ENCODE data around the gene NOG.

GRCh38 chr17:56608944-56609343, 15.4 kb downstream of the NOG start:
- no peak for TF ChIP-seq ZBTB49 (CRISPR knock-in tag; IDR thresholded peaks at IDR 0.05; ENCODE audit: borderline replicate concordance)
- no peak for TF ChIP-seq KLF6 (CRISPR knock-in tag; IDR thresholded peaks at IDR 0.05; ENCODE audit: borderline replicate concordance)
- TF ChIP-seq, protein P1, sequence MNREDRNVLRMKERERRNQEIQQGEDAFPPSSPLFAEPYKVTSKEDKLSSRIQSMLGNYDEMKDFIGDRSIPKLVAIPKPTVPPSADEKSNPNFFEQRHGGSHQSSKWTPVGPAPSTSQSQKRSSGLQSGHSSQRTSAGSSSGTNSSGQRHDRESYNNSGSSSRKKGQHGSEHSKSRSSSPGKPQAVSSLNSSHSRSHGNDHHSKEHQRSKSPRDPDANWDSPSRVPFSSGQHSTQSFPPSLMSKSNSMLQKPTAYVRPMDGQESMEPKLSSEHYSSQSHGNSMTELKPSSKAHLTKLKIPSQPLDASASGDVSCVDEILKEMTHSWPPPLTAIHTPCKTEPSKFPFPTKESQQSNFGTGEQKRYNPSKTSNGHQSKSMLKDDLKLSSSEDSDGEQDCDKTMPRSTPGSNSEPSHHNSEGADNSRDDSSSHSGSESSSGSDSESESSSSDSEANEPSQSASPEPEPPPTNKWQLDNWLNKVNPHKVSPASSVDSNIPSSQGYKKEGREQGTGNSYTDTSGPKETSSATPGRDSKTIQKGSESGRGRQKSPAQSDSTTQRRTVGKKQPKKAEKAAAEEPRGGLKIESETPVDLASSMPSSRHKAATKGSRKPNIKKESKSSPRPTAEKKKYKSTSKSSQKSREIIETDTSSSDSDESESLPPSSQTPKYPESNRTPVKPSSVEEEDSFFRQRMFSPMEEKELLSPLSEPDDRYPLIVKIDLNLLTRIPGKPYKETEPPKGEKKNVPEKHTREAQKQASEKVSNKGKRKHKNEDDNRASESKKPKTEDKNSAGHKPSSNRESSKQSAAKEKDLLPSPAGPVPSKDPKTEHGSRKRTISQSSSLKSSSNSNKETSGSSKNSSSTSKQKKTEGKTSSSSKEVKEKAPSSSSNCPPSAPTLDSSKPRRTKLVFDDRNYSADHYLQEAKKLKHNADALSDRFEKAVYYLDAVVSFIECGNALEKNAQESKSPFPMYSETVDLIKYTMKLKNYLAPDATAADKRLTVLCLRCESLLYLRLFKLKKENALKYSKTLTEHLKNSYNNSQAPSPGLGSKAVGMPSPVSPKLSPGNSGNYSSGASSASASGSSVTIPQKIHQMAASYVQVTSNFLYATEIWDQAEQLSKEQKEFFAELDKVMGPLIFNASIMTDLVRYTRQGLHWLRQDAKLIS (CRISPR knock-in tag; IDR thresholded peaks at IDR 0.05), result no peak
- TF ChIP-seq, protein P2, sequence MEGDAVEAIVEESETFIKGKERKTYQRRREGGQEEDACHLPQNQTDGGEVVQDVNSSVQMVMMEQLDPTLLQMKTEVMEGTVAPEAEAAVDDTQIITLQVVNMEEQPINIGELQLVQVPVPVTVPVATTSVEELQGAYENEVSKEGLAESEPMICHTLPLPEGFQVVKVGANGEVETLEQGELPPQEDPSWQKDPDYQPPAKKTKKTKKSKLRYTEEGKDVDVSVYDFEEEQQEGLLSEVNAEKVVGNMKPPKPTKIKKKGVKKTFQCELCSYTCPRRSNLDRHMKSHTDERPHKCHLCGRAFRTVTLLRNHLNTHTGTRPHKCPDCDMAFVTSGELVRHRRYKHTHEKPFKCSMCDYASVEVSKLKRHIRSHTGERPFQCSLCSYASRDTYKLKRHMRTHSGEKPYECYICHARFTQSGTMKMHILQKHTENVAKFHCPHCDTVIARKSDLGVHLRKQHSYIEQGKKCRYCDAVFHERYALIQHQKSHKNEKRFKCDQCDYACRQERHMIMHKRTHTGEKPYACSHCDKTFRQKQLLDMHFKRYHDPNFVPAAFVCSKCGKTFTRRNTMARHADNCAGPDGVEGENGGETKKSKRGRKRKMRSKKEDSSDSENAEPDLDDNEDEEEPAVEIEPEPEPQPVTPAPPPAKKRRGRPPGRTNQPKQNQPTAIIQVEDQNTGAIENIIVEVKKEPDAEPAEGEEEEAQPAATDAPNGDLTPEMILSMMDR (IDR thresholded peaks at IDR 0.05 in 2 of 3, conservative IDR thresholded peaks at IDR 0.05 in 1 of 3; ENCODE audit: insufficient read depth in 2 of 3, low read depth in 1 of 3, low read length in 3 of 3), result no peak
- no peak for TF ChIP-seq TBL1XR1 (IDR thresholded peaks at IDR 0.05; ENCODE audit: low read length in 2 of 2)
- TF ChIP-seq CHD1 (IDR thresholded peaks at IDR 0.05; ENCODE audit: low read length), result no peak
- TF ChIP-seq ZNF165 (CRISPR knock-in tag; IDR thresholded peaks at IDR 0.05; ENCODE audit: borderline replicate concordance), result no peak
- no peak for TF ChIP-seq PURB (CRISPR knock-in tag; IDR thresholded peaks at IDR 0.05; ENCODE audit: low read depth)
- TF ChIP-seq EZH2 (IDR thresholded peaks at IDR 0.05; ENCODE audit: borderline replicate concordance, low read depth, low read length), result no peak
- TF ChIP-seq, protein P3, sequence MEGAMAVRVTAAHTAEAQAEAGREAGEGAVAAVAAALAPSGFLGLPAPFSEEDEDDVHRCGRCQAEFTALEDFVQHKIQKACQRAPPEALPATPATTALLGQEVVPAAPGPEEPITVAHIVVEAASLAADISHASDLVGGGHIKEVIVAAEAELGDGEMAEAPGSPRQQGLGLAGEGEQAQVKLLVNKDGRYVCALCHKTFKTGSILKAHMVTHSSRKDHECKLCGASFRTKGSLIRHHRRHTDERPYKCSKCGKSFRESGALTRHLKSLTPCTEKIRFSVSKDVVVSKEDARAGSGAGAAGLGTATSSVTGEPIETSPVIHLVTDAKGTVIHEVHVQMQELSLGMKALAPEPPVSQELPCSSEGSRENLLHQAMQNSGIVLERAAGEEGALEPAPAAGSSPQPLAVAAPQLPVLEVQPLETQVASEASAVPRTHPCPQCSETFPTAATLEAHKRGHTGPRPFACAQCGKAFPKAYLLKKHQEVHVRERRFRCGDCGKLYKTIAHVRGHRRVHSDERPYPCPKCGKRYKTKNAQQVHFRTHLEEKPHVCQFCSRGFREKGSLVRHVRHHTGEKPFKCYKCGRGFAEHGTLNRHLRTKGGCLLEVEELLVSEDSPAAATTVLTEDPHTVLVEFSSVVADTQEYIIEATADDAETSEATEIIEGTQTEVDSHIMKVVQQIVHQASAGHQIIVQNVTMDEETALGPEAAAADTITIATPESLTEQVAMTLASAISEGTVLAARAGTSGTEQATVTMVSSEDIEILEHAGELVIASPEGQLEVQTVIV (CRISPR knock-in tag; IDR thresholded peaks at IDR 0.05; ENCODE audit: borderline replicate concordance), result no peak
- TF ChIP-seq SMAD4 (CRISPR knock-in tag; conservative IDR thresholded peaks at IDR 0.05), result no peak
- TF ChIP-seq CC2D1A (IDR thresholded peaks at IDR 0.05), result no peak
- no peak for TF ChIP-seq RAD21 (CRISPR knock-in tag; conservative IDR thresholded peaks at IDR 0.05 in 1 of 2, IDR thresholded peaks at IDR 0.05 in 1 of 2)
- no peak for TF ChIP-seq ARID2 (IDR thresholded peaks at IDR 0.05)

Data from K562 (cell line).